CD4-positive, alpha-beta T cell treated with Interleukin-17A for 4 hours (primary cell): ENCODE results near the gene MYO7A.

Experiments
- DNase-seq: peaks from one replicate; pipeline ENCODE4 v3.0.0-alpha.2; 2020; ENCODE audit warnings: mixed read lengths

Gene MYO7A

DNA sequence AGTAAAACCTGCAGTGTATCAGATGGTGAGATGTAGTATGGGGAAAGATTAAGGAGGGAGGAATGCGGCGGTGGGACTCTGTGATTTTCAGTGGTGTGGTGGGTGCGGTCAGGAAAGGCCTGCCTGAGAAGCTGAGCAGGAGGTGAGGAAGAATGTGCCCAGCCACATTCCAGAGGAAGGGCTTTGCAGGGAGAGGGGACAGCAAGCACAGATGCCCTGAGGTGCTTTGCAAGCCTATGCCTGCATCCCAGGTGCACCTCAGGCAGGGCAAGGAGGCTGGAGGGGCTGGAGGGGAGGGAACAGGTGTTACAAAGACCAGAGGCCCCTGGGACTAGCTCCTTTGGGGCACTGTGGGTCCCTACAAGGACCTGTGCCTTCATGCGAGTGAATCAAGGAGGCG, 42.1 kb downstream of the MYO7A start:
- DNase-seq, result no peak

DNA sequence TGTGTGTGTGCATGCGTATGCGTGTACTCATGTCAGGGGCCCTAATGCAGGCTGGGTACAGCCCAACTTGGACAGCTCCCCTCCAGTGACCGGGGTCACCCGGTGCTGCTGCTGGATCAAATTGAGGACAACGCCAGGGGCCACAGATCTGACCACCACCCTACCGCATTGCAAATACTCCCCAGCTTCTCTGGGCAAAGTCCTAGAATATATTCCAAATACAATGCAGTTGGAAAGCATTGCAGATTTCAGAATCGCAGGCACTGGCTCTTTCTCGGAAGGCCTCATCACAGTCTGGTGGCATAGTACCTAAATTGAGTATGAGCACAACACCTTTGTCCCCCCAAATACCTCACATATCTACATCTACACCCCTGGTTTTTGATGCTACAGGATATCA, 43.2 kb downstream of the MYO7A start:
- no peak for DNase-seq

DNA sequence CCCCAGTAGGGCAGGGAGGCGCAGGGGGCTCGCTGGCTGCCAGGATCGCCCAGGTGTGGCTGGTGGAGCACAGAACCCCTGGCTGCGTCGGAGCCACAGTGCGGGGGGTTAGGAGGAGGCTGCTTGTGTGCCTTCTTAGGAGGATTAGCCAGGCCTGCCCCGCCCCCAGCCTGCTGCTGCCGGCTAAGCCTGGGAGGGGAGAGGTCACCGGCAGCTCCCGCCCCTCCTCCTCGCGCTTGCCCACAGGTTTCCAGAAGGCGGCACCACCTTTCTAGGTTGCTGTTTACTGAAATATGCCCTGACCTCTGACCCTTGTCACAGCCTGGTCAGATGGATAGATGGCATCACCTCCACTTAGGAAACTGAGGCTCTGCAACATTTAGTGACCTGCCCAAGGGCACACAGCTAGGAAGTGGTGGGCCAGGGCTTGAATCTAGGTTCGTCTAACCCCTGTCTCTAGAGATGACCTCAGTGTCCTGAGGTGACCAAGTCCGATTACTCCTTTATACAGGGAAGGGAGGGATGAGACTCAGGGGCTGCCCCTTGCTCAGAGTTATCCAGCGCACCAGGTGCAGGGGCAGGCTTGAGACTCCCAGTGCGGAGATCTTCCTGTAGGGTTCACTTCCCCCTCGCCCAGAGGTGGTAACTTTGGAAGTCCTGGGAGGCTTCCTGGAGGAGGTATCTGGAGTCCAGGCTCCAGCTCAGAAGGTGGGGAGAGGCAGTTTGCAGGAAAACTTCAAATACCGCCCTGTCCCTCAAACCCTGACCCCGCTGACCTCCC, 44.0 kb downstream of the MYO7A start:
- DNase-seq, result no peak

GRCh38 chr11:77172666-77172982, 44.6 kb downstream of the MYO7A start:
- DNase-seq, result no peak

DNA sequence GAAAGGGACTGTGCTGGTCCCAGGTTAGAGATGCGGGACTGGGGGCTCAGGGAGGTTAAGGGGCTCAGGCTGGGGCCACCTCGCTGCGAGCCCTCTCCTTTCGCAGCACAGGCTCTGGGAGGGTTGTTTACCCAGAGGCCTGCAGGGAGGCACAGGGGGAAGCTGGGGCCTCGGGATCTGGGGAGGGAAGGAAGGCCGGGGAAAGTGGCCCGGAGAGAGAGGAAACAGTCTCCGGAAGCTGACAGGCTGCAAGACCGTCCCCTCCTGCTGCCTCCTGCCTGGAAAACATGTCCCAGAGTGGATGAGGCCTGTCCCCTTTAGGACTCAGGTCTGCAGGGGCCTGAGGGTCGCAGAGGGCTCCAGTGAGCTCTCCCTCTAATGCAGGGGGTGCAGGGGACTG, 45.4 kb downstream of the MYO7A start:
- DNase-seq, result no peak

DNA sequence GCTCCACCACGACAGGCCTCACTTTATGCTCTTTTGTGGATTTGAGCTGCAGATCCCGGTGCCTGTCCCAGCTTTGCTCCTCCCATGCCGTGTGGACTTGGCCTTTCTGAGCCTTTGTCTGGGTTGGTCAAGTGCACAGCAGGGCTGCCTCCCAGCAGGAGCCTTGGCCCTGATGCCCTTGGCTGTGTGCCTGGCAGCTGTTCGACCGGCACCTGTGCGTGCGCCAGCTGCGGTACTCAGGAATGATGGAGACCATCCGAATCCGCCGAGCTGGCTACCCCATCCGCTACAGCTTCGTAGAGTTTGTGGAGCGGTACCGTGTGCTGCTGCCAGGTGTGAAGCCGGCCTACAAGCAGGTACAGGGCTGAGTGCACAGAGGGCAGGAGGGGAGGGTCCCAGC, 46.5 kb downstream of the MYO7A start:
- DNase-seq, result no peak

DNA sequence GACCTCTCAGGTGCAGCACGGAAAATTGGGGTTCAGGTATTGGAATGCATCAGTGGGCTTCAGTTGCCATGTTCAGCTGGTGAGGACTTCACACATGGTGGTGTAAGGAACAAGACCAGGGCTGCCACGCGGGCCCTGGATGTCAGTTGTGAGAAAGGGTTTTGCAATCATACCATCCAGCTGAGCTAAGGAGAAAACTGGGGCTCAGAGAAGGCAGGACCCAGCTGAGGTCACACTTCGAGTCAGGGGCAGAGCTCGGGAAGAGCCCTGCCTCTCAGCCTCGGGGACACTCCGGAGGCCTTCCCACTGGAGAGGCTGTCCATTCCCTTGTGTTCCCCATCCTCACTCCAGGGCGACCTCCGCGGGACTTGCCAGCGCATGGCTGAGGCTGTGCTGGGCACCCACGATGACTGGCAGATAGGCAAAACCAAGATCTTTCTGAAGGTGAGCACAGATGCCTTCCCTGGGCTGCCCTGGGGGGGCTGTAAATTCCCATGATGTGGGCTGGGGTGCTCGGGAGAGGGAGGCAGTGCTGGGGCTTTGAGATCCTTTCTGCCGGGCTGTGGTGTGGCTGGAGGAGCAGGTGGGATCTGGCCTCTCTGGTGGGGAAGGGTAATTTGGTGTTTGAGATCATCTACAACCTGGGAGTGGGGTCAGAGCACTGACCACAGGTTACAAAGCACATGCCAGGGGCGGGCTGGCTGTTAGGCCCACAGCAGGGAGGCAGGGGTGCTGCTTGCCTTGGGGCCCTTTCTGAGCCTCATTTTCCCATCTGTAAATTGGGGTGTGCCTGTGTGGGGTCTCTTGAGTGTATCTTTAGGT, 47.2 kb downstream of the MYO7A start:
- DNase-seq, result no peak

DNA sequence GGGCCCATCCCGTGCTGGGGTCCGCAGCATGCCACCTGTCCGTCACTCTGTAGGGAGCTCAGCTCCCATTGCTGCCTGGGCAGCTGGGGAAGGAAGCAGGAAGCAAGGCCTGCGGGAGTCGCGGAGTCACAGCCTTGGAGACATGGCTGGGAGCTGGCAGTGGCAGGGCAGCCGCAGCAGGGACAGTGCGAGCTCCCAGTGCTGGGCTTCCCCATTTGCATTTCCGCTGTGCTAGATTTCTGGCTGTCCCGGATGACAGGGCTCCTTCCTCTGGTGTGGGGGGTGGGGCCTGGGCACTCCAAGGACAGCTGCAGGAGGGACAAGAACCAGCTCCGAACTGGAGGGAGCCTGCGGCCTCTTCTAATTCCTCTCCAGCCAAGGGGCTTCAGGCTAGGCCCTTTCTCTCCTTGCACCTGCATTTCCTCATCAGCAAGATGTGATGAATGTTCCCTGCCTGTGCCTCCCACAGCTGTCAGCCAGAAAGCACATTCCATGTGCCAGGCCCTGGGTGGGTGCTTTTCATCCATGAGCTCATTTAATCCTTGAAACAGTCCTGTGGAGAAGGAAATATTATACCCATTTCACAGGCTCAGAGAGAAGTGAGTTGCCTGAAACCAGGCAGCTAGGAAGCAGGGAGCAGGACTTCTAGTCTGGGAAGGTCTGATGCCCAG, 48.0 kb downstream of the MYO7A start:
- DNase-seq, result no peak

DNA sequence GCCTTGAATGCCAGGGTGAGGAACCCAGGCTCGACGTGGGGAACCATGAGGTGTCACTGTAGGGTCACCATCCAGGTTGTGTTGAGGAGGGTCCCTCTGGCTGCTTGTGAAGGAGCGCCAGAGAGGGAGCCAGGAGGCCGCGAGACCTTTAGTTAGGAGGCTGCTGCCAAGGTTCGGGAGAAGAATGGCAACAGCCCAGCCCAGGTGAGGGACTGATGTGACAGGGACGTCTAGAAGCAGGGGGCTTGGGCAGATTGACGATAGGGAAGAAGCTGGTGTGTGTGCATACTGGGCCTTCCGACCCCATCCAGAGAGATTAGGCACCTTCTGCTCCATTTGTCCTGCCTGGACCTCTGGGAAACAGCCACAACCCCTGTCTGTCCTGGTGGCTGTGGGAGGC, 49.0 kb downstream of the MYO7A start:
- no peak for DNase-seq

GRCh38 chr11:77178150-77178549, 50.1 kb downstream of the MYO7A start:
- no peak for DNase-seq

DNA sequence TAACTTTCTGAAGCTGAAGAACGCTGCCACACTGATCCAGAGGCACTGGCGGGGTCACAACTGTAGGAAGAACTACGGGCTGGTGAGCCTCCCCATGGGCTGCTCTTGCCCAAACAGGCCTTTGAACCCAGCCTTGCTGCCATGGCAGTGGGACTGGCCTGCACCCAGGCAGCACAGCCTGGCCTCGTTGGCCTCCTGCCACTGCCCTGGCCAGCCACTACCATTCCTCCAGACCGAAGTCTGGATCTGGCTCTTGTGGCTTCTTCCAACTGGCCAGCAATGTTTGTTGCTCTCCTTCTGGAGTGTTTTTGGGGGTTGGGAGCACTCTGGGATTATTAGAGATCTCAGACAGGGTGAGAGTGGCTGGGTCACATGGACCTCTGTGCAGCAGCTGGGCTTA, 51.0 kb downstream of the MYO7A start:
- DNase-seq, result no peak

DNA sequence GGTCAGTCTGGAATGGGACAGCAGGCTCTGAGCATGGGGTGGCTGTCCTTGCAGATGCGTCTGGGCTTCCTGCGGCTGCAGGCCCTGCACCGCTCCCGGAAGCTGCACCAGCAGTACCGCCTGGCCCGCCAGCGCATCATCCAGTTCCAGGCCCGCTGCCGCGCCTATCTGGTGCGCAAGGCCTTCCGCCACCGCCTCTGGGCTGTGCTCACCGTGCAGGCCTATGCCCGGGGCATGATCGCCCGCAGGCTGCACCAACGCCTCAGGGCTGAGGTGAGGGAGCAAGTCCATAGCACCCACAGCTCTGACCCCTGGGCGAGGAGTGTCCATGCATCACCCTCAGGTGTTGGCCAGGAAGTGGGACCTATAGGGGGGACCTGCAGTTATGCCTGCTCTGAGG, 51.6 kb downstream of the MYO7A start:
- DNase-seq, result no peak

DNA sequence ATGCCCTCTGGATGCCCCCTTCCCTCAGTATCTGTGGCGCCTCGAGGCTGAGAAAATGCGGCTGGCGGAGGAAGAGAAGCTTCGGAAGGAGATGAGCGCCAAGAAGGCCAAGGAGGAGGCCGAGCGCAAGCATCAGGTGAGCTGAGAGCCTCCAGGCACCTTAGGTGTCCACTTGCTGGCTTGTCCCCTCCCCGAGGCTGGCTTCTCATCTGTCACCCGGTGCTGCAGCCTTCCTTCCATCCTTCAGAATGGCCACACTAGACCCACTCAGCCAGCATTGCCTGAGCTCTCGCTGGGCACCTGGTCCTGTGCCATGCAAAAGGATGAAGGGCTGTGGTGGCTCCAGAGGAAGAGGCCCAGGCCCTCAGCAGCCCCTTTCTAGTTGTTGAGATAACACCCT, 52.3 kb downstream of the MYO7A start:
- no peak for DNase-seq

GRCh38 chr11:77181226-77181625, 53.2 kb downstream of the MYO7A start:
- no peak for DNase-seq

GRCh38 chr11:77181799-77182541, 53.9 kb downstream of the MYO7A start:
- no peak for DNase-seq

DNA sequence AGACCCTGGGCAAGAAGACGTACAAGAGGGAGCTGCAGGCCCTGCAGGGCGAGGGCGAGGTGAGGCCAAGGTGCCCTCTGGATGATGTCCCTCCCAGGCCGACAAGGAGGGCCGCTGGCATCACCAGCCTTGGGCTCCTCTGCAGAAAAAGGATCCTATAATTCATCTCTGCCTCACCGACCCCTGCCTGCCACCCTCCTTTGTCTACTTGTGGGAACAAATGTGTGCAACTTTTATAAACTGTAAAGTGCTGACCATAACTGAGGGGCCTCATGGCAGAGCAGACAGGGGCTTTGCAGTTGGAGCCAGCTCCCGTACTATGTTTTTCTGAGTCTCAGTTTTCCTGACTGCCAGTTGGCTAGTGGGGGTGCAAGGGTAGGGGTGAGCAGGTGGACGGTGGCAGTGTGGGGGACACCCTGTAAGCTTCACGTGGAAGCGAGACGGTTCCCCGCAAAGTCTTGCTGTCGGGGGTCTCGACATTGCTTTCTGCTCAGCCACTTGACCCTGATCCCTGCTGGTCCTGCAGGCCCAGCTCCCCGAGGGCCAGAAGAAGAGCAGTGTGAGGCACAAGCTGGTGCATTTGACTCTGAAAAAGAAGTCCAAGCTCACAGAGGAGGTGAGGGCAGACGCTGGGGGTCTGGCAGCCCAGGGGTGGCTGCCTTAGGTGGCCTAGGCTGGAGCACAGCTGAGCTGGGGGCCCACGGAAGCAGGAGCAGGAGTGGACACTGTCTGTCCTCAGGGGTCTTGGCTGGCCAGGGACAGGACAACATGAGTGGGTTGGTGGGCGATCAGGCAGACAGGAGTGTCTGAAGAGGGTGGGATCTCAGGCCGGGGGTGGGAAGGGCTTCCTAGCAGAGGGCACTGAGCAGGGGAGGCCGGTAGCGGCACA, 54.7 kb downstream of the MYO7A start:
- DNase-seq, result no peak

DNA sequence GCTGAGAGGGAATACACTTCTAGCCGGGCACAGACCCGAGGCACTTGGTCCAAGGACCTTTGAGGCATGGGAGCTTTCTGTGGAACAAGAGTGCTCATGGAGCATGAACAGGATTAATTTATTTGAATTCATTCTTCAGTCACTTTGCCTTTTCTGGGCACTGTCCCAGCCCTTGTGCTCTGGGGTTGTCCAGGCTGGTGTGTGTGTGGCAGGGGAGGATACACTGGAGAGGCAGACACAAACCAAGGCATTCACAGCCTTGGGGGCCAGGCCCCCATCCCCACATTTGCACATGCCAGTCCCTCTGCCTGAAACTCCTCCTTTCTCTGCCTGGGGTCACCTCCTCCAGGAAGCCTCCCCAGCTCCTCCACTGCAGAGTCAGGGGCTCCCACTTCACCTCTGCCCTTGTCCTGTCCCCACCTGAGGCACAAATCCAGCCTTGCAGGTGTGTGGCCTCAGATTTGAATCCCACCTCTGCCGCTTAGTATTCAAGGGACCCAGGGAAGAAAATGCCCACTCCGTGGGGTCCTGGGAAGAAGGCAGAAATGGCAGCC, 55.5 kb downstream of the MYO7A start:
- no peak for DNase-seq

- no peak for DNase-seq
Observed at GRCh38 chr11:77184136-77184860, 56.3 kb downstream of the MYO7A start.

GRCh38 chr11:77186302-77186701, 58.3 kb downstream of the MYO7A start:
- DNase-seq, result no peak

- no peak for DNase-seq
Observed at GRCh38 chr11:77187111-77187750, 59.2 kb downstream of the MYO7A start.
